Posterior cingulate gyrus (tissue), 11 donors: ENCODE measurements around the gene MTMR12.
A peak's percentile ranks its signal among the peaks of the same experiment; 100 is the strongest.

Experiments used
- DNase-seq, 10 donors: peaks; one replicate each; pipeline versions ENCODE4 v3.0.0 to v3.0.0-alpha.2; 2020 to 2021; ENCODE audit warnings: mixed read lengths in 3 of 10
- intact Hi-C: fragments of 100-400 bp; cut with DNase I; formaldehyde crosslinking; loops from one replicate; pipeline ENCODE4 v1.15.1; 2023

Gene MTMR12

GRCh38 chr5:32312595-32313332 is at the start of gene MTMR12:
TSS of gene MTMR12 (minus strand) at chr5:32312939. CDS start at chr5:32312838, 101 bp downstream.
- peak; percentile 99 to 100 (median 99) for DNase-seq

GRCh38 chr5:32362527-32362926 is 49.8 kb upstream of the MTMR12 start:
- intact Hi-C loops = no loop called here
- no peak for DNase-seq

More at GRCh38 chr5:32312595-32313332, at the start of gene MTMR12:
- intact Hi-C loops = loop anchor here (2.0 to 10.0 kb wide), 2 partner anchors 140 to 272 kb away; partner anchors contain the start of gene SUB1

- intact Hi-C loops = no loop called here
- DNase-seq = no peak
These were observed 48.2 kb upstream of the MTMR12 start for GRCh38 chr5:32360906-32361305.

- intact Hi-C loops = no loop called here
- DNase-seq = no peak
These were observed 45.9 kb upstream of the MTMR12 start for GRCh38 chr5:32358611-32359010.

- intact Hi-C loops = no loop called here
- no peak for DNase-seq
These were observed 44.9 kb upstream of the MTMR12 start for GRCh38 chr5:32357658-32358057.

GRCh38 chr5:32355686-32356085 is 42.9 kb upstream of the MTMR12 start:
- no peak for DNase-seq
- intact Hi-C loops = no loop called here

GRCh38 chr5:32353420-32353819 is 40.7 kb upstream of the MTMR12 start:
- intact Hi-C loops = no loop called here
- no peak for DNase-seq

- DNase-seq = no peak
- intact Hi-C loops = no loop called here
These were observed 39.9 kb upstream of the MTMR12 start for GRCh38 chr5:32352685-32353084.

- no peak for DNase-seq
- intact Hi-C loops = no loop called here
These were observed 34.1 kb upstream of the MTMR12 start for GRCh38 chr5:32346869-32347268.

- intact Hi-C loops = no loop called here
- DNase-seq = no peak
These were observed 30.4 kb upstream of the MTMR12 start for GRCh38 chr5:32343058-32343672.

- DNase-seq = no peak
- intact Hi-C loops = no loop called here
These were observed 29.9 kb upstream of the MTMR12 start for GRCh38 chr5:32342656-32343055.

GRCh38 chr5:32339878-32340277 is 27.1 kb upstream of the MTMR12 start:
- DNase-seq = no peak
- intact Hi-C loops = no loop called here

- no peak for DNase-seq
These were observed 26.5 kb upstream of the MTMR12 start for GRCh38 chr5:32339198-32339597.

GRCh38 chr5:32332966-32333365 is 20.2 kb upstream of the MTMR12 start:
- no peak for DNase-seq
- intact Hi-C loops = no loop called here

More at GRCh38 chr5:32339198-32339597, 26.5 kb upstream of the MTMR12 start:
- intact Hi-C loops = no loop called here

GRCh38 chr5:32332361-32332760 is 19.6 kb upstream of the MTMR12 start:
- intact Hi-C loops = no loop called here
- DNase-seq = no peak

GRCh38 chr5:32331935-32332274 is 19.2 kb upstream of the MTMR12 start:
- intact Hi-C loops = no loop called here
- no peak for DNase-seq

GRCh38 chr5:32331217-32331934 is 18.6 kb upstream of the MTMR12 start:
- no peak for DNase-seq
- intact Hi-C loops = no loop called here

GRCh38 chr5:32330126-32330971 is 17.6 kb upstream of the MTMR12 start:
- intact Hi-C loops = no loop called here
- no peak for DNase-seq

GRCh38 chr5:32329395-32329834 is 16.7 kb upstream of the MTMR12 start:
- DNase-seq = peak; percentile 32 to 95 (median 64)
- intact Hi-C loops = loop anchor here (1.0 kb wide), 1 partner anchor 97 kb away; no protein-coding TSS in a partner anchor

- DNase-seq = peak in 1 of 10 donors; percentile 14
- intact Hi-C loops = no loop called here
These were observed 13.6 kb upstream of the MTMR12 start for GRCh38 chr5:32326216-32326772.
